Neural cell (in vitro differentiated cells): Measurements from ENCODE around the gene KDM1B. TPM values are rescaled to one million over a fixed set of nuclear protein-coding genes. Genes with fewer than 3 reads are reported as not detected.
A peak's percentile ranks its signal among the peaks of the same experiment; 100 is the strongest.

Experiments
- H2AFZ ChIP-seq: fragments of 200-600, 300-800 bp; sonication (generic), shearing (Covaris generic); 2 replicates; pipeline ENCODE4 v1.6.0; 2014; ENCODE audit warnings: low read depth, mild to moderate bottlenecking, antibody characterized with exemption, low read length, moderate library complexity
- H3F3A ChIP-seq: fragments of 200-600 bp; shearing (Covaris generic); 2 replicates; pipeline ENCODE4 v1.6.1; 2016; ENCODE audit warnings: mild to moderate bottlenecking, moderate library complexity, mixed read lengths, antibody characterized with exemption, low read length; ENCODE audit not compliant: insufficient read depth, poor library complexity, severe bottlenecking
- H3K27ac ChIP-seq: fragments of 200-600, 300-800 bp; sonication (generic), shearing (Covaris generic); 2 replicates; pipeline ENCODE4 v1.5.1; 2014; ENCODE audit warnings: mild to moderate bottlenecking, low read length, moderate library complexity
- H3K27me3 ChIP-seq: fragments of 300-800, 200-600 bp; sonication (generic), shearing (Covaris generic); 2 replicates; pipeline ENCODE4 v1.6.0; 2014; ENCODE audit warnings: mild to moderate bottlenecking, low read depth, low read length, moderate library complexity; ENCODE audit not compliant: insufficient read depth
- H3K36me3 ChIP-seq: fragments of 300-800, 200-600 bp; sonication (generic), shearing (Covaris generic); 2 replicates; pipeline ENCODE4 v1.5.1; 2014; ENCODE audit warnings: mild to moderate bottlenecking, antibody characterized with exemption, low read length, moderate library complexity; ENCODE audit not compliant: insufficient read depth
- H3K4me2 ChIP-seq: fragments of 300-800, 200-600 bp; sonication (generic), shearing (Covaris generic); 2 replicates; pipeline ENCODE4 v1.6.0; 2014; ENCODE audit warnings: mild to moderate bottlenecking, low read length
- H3K4me3 ChIP-seq: fragments of 300-800, 200-600 bp; sonication (generic), shearing (Covaris generic); 2 replicates; pipeline ENCODE4 v1.5.1; 2014; ENCODE audit warnings: mild to moderate bottlenecking, low read length, moderate library complexity
- H3K79me2 ChIP-seq: fragments of 200-600 bp; shearing (Covaris generic); replicated peaks from 2 replicates; pipeline ENCODE4 v1.6.0; 2014; ENCODE audit warnings: mild to moderate bottlenecking, low read length, moderate library complexity; ENCODE audit not compliant: insufficient read depth
- H3K9ac ChIP-seq: fragments of 300-800, 200-600 bp; sonication (generic), shearing (Covaris generic); 2 replicates; pipeline ENCODE4 v1.6.1; 2016; ENCODE audit warnings: mild to moderate bottlenecking, low read length, mixed read lengths
- H3K9me2 ChIP-seq: fragments of 200-600 bp; shearing (Covaris generic); 2 replicates; pipeline ENCODE4 v1.6.1; 2016; ENCODE audit warnings: mild to moderate bottlenecking, low read length, mixed read lengths; ENCODE audit not compliant: insufficient read depth
- H3K9me3 ChIP-seq: fragments of 200-600, 300-800 bp; sonication (generic), shearing (Covaris generic); 2 replicates; pipeline ENCODE4 v1.6.1; 2016; ENCODE audit warnings: mild to moderate bottlenecking, mixed run types, low read length, moderate library complexity, mixed read lengths
- H4K20me1 ChIP-seq: fragments of 200-600 bp; shearing (Covaris generic); 2 replicates; pipeline ENCODE4 v1.6.1; 2016; ENCODE audit warnings: mild to moderate bottlenecking, mixed run types; ENCODE audit not compliant: insufficient read depth
- CTCF ChIP-seq: fragments of 450-650 bp; IDR thresholded peaks from 2 replicates; pipeline ENCODE4 v1.5.1; 2014; ENCODE audit warnings: antibody characterized with exemption, mild to moderate bottlenecking, moderate library complexity; ENCODE audit not compliant: poor library complexity, severe bottlenecking
- EP300 ChIP-seq: fragments of 450-650 bp; conservative IDR thresholded peaks from 2 replicates; pipeline ENCODE4 v1.6.1; 2014; ENCODE audit warnings: antibody characterized with exemption, mild to moderate bottlenecking, moderate library complexity; ENCODE audit not compliant: poor library complexity, severe bottlenecking
- EZH2 ChIP-seq: fragments of 200-600, 300-800 bp; shearing (Covaris generic), sonication (generic); IDR thresholded peaks from 2 replicates; pipeline ENCODE4 v1.6.1; 2014; ENCODE audit warnings: antibody characterized with exemption, low read length, borderline replicate concordance, mild to moderate bottlenecking; ENCODE audit not compliant: insufficient read depth, poor library complexity, severe bottlenecking
- MXI1 ChIP-seq: fragments of 450-650 bp; conservative IDR thresholded peaks from 2 replicates; pipeline ENCODE4 v1.6.1; 2014; ENCODE audit warnings: antibody characterized with exemption, mild to moderate bottlenecking; ENCODE audit not compliant: poor library complexity, severe bottlenecking
- POLR2AphosphoS5 ChIP-seq: IDR thresholded peaks from 2 replicates; pipeline ENCODE4 v1.6.1; 2012
- RAD21 ChIP-seq: fragments of 450-650 bp; conservative IDR thresholded peaks from 2 replicates; pipeline ENCODE4 v1.6.1; 2014; ENCODE audit warnings: antibody characterized with exemption, mild to moderate bottlenecking, moderate library complexity
- REST ChIP-seq: IDR thresholded peaks from 2 replicates; pipeline ENCODE4 v1.6.1; 2012; ENCODE audit warnings: borderline replicate concordance
- SMC3 ChIP-seq: fragments of 450-650 bp; conservative IDR thresholded peaks from 2 replicates; pipeline ENCODE4 v1.6.1; 2014; ENCODE audit warnings: antibody characterized with exemption, mild to moderate bottlenecking, moderate library complexity; ENCODE audit not compliant: poor library complexity
- TAF1 ChIP-seq: IDR thresholded peaks from 2 replicates; pipeline ENCODE4 v1.6.1; 2012; ENCODE audit warnings: low read depth
- polyA plus RNA-seq: library from polyadenylated mRNA; depleted of rRNA; stranded (reverse); fragments of >200 nt; gene quantifications from 2 replicates; pipeline ENCODE4 v1.2.3, GENCODE V29; 2014

KDM1B gene
- polyA plus RNA-seq, 1 donor from 2014 or later = 24.5 TPM

GRCh38 chr6:18155864-18156421 lies 721 bp downstream of the KDM1B start:
- H3K4me3 ChIP-seq = peak overlapping the region; percentile 92
- no peaks in the 10 kb centered on the region for H3K36me3 ChIP-seq
- no peaks in the 10 kb centered on the region for H3K9me3 ChIP-seq
- peak overlapping the region; percentile 63 for H2AFZ ChIP-seq
- H4K20me1 ChIP-seq = no peaks in the 10 kb centered on the region
- no peaks in the 10 kb centered on the region for H3K9me2 ChIP-seq
- H3K79me2 ChIP-seq = no peaks in the 10 kb centered on the region
- TF ChIP-seq RAD21 = peak; percentile 23
- TF ChIP-seq MXI1 = peak; percentile 7
- TF ChIP-seq REST = no peak
- TF ChIP-seq CTCF = peak; percentile 64
- no peaks in the 10 kb centered on the region for H3K27me3 ChIP-seq
- H3K4me2 ChIP-seq = peak overlapping the region; percentile 52
- H3K9ac ChIP-seq = peak overlapping the region; percentile 77
- no peaks in the 10 kb centered on the region for H3F3A ChIP-seq
- H3K27ac ChIP-seq = peak overlapping the region; percentile 68

GRCh38 chr6:18160911-18161310 lies 5.7 kb downstream of the KDM1B start:
- Histone ChIP-seq H2AFZ (no peak overlapping the region), H3K4me2 (no peak overlapping the region), H3K27ac (no peak overlapping the region), H3F3A (no peaks in the 10 kb centered on the region), H3K4me3 (no peak overlapping the region), H3K79me2 (no peaks in the 10 kb centered on the region), H3K9me2 (no peaks in the 10 kb centered on the region), H3K36me3 (no peaks in the 10 kb centered on the region), H4K20me1 (no peaks in the 10 kb centered on the region), H3K9ac (no peak overlapping the region), H3K9me3 (no peaks in the 10 kb centered on the region), H3K27me3 (no peaks in the 10 kb centered on the region)
- TF ChIP-seq POLR2AphosphoS5 (no peak), SMC3 (no peak), REST (no peak), TAF1 (no peak), RAD21 (no peak), EP300 (no peak), CTCF (no peak), MXI1 (no peak), EZH2 (no peak)
